Measurements from ENCODE around the gene DAO. TPM values are rescaled to one million over a fixed set of nuclear protein-coding genes. Genes with fewer than 3 reads are reported as not detected.
A peak's percentile ranks its signal among the peaks of the same experiment; 100 is the strongest.

The DAO gene
- polyA plus RNA-seq, 1 of the 3 experiments (the other 2 are of a cell fraction): not detected

DNA sequence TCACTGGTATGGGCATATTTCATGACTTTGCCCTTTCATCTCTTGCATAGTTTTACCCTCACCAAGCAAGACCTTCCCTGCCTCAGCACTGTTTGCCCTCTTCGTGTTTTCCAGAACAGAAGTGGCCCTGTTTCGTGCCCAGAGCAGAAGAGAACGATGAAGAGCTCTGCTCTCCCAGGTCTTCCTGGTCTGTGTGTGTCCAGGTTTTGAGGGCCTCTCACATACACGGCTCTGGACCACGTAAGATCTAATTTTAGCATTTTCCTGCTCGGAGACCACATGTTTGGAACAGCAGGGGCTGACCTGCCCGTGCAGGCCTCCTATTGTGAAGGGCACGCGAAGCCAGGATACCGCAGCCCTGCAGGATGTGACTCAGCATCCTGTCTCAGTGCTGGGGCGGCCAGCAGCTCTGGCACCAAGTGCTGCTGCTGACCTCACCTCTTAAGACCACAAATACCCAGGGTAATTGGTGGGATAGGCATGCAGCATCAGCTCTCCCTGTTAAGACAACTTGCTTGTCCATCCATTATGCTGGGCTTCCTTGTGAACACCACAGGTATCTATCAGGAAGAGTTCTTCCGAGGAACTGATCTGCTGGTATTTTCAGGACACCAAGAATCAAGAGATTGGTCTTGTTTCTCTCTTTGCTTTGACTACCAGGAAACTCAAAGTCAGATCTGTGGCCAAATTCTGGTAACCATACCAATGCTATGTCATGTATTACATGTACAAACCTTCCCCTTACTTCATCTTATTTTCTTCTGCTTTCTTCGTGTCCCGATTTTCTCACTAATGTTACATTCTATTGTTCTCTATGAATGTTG lies 41.5 kb upstream of the DAO start (continued):
- TF ChIP-seq CHD2 (IDR thresholded peaks at IDR 0.05; ENCODE audit: low read length, partially characterized antibody) (peak; percentile 25), FOXJ3 (CRISPR knock-in tag; IDR thresholded peaks at IDR 0.05) (no peak), POLR2AphosphoS5 (IDR thresholded peaks at IDR 0.05; ENCODE audit: low read depth, low read length) (peak; percentile 46; the same call in 1 of the 2 replicates), SIN3A (IDR thresholded peaks at IDR 0.05; ENCODE audit: borderline replicate concordance, low read depth, low read length) (peak; percentile 84; the same call in 1 of the 2 replicates), NFIC (IDR thresholded peaks at IDR 0.05; ENCODE audit: borderline replicate concordance) (peak; percentile 100), GATA2 (CRISPR knock-in tag; IDR thresholded peaks at IDR 0.05) (no peak), MEF2A (IDR thresholded peaks at IDR 0.05; ENCODE audit: borderline replicate concordance, low read depth) (peak; percentile 100), MAX (IDR thresholded peaks at IDR 0.05; ENCODE audit: low read depth) (peak; percentile 99), FOSL2 (IDR thresholded peaks at IDR 0.05; ENCODE audit: borderline replicate concordance, low read depth) (peak; percentile 98), TEAD4 (IDR thresholded peaks at IDR 0.05; ENCODE audit: borderline replicate concordance, insufficient read depth) (peak; percentile 97)
- TF ChIP-seq, protein P1, sequence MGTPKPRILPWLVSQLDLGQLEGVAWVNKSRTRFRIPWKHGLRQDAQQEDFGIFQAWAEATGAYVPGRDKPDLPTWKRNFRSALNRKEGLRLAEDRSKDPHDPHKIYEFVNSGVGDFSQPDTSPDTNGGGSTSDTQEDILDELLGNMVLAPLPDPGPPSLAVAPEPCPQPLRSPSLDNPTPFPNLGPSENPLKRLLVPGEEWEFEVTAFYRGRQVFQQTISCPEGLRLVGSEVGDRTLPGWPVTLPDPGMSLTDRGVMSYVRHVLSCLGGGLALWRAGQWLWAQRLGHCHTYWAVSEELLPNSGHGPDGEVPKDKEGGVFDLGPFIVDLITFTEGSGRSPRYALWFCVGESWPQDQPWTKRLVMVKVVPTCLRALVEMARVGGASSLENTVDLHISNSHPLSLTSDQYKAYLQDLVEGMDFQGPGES (IDR thresholded peaks at IDR 0.05; ENCODE audit: low read depth, low read length): no peak

- Histone ChIP-seq H2AFZ (ENCODE audit: low read depth) (no peak overlapping the region), H3K27me3 (ENCODE audit: insufficient read depth) (no peaks in the 10 kb centered on the region), H3K36me3 (replicated peaks in 1 of 2; ENCODE audit: control insufficient read depth in 1 of 2, insufficient read depth in 2 of 2, low read length in 1 of 2) (peaks cover 30 to 45% of the 10 kb centered on the region in 2 experiments), H3F3A (replicated peaks; ENCODE audit: insufficient read depth) (peaks cover 51% of the 10 kb centered on the region), H3K9me3 (no peaks in the 10 kb centered on the region), H3K4me3 (ENCODE audit: low read depth in 2 of 2, low read length in 1 of 2) (no peak overlapping the region), H3K9ac (peak overlapping the region; percentile 68), H3K4me1 (ENCODE audit: control insufficient read depth in 1 of 2, insufficient read depth in 2 of 2, low read depth in 1 of 2, low read length in 1 of 2) (peaks cover 31 to 54% of the 10 kb centered on the region in 2 experiments), H3K9me2 (no peaks in the 10 kb centered on the region), H4K20me1 (ENCODE audit: insufficient read depth) (no peaks in the 10 kb centered on the region), H3K4me2 (peak overlapping the region; percentile 49), H3K79me2 (ENCODE audit: insufficient read depth) (peaks cover 85% of the 10 kb centered on the region), H3K27ac (ENCODE audit: low read depth in 2 of 2, low read length in 1 of 2) (peak overlapping the region; percentile 98 to 100)
- POLR2A ChIA-PET: no interaction called here
- CTCF ChIA-PET: interaction anchor here (0.8 to 3.1 kb wide), 5 partner anchors 11 to 174 kb away, joined by 3 to 10 read pairs (median 4); no protein-coding TSS in a partner anchor
- peak; percentile 61 for DNase-seq
- 48% methylated on average over 4 of the region's 6 CpGs for WGBS (ENCODE audit: low lambda C conversion rate)
- TF ChIP-seq RAD21 (IDR thresholded peaks at IDR 0.05; ENCODE audit: low read length) (no peak), RXRA (IDR thresholded peaks at IDR 0.05; ENCODE audit: borderline replicate concordance, low read depth) (no peak), FOSL2 (IDR thresholded peaks at IDR 0.05; ENCODE audit: borderline replicate concordance, low read depth) (no peak), REST (IDR thresholded peaks at IDR 0.05; ENCODE audit: low read depth, low read length) (no peak), MXI1 (IDR thresholded peaks at IDR 0.05; ENCODE audit: low read depth, low read length) (no peak), USF1 (IDR thresholded peaks at IDR 0.05; ENCODE audit: borderline replicate concordance, low read depth) (no peak), MAX (IDR thresholded peaks at IDR 0.05; ENCODE audit: low read depth) (no peak), CTCF (IDR thresholded peaks at IDR 0.05) (no peak), TCF12 (IDR thresholded peaks at IDR 0.05) (peak; percentile 34)
- TF ChIP-seq, protein P1 (IDR thresholded peaks at IDR 0.05; ENCODE audit: low read depth, low read length): no peak
Observed at GRCh38 chr12:108839018-108839889, 40.6 kb upstream of the DAO start.
